Upper lobe of left lung (tissue), 6 donors: Measurements from ENCODE around the gene HILPDA. TPM values are rescaled to one million over a fixed set of nuclear protein-coding genes. Genes with fewer than 3 reads are reported as not detected.
A peak's percentile ranks its signal among the peaks of the same experiment; 100 is the strongest.

Experiments used
- ATAC-seq, 2 donors: fragments of 200-7000 bp; cut with Tn5 transposase; one replicate each; pipeline ENCODE4 v1.9.1; 2022; ENCODE audit warnings: mild to moderate bottlenecking in 2 of 2, moderate library complexity in 2 of 2; ENCODE audit not compliant: low FRiP score in 2 of 2
- DNase-seq, 2 donors: peaks; one replicate each; pipeline ENCODE4 v3.0.0-alpha.2; 2019 to 2020
- H3K27ac ChIP-seq, 4 donors: fragments of 200-600 bp; sonication (generic); one replicate each; pipeline ENCODE4 v1.5.1; 2016 to 2019
- H3K27me3 ChIP-seq, 4 donors: fragments of 200-600 bp; sonication (generic); one replicate each; pipeline ENCODE4 v1.5.1; 2017 to 2019
- H3K36me3 ChIP-seq, 4 donors: fragments of 200-600 bp; sonication (generic); one replicate each; pipeline ENCODE4 v1.5.1; 2016 to 2019
- H3K4me1 ChIP-seq, 4 donors: fragments of 200-600 bp; sonication (generic); one replicate each; pipeline ENCODE4 v1.5.1; 2018 to 2019
- H3K4me3 ChIP-seq, 4 donors: fragments of 200-600 bp; sonication (generic); one replicate each; pipeline ENCODE4 v1.5.1; 2017 to 2019; ENCODE audit warnings: mild to moderate bottlenecking in 2 of 4, moderate library complexity in 1 of 4
- H3K9me3 ChIP-seq, 4 donors: fragments of 200-600 bp; sonication (generic); one replicate each; pipeline ENCODE4 v1.5.1; 2018 to 2019
- EP300 ChIP-seq, 4 donors: sonication (generic); formaldehyde crosslinking; IDR thresholded peaks; one replicate each; pipeline ENCODE4 v1.5.1; 2017; ENCODE audit warnings: antibody characterized with exemption in 4 of 4, control low read depth in 2 of 4
- POLR2A ChIP-seq, 4 donors: fragments of 450-650 bp; IDR thresholded peaks; one replicate each; pipeline ENCODE4 v1.5.1; 2016 to 2017; ENCODE audit warnings: antibody characterized with exemption in 4 of 4, mild to moderate bottlenecking in 2 of 4
- POLR2AphosphoS5 ChIP-seq, 2 donors: sonication (generic); formaldehyde crosslinking; IDR thresholded peaks; one replicate each; pipeline ENCODE4 v1.5.1; 2017; ENCODE audit warnings: antibody characterized with exemption in 2 of 2
- WGBS, 2 donors: methylation state at CpG; one replicate each; pipeline ENCODE4 v1.1.5; 2017 to 2018; 5-methylcytosine and 5-hydroxymethylcytosine counted together
- total RNA-seq, 6 donors: library from RNA; depleted of rRNA in 4 of 6; stranded (reverse); fragments of >200 nt in 4 of 6; gene quantifications; one replicate each; pipeline versions ENCODE4 v1.1.0 to v1.2.1, GENCODE V29; 2016 to 2021
- TF ChIP-seq, protein P1 (sequence below), 6 experiments: fragments of 450-650 bp in 4 of 6; fragments of 200-600 bp in 2 of 6; sonication (generic) in 2 of 6; IDR thresholded peaks; one replicate each; pipeline ENCODE4 v1.5.1; 2016 to 2019; ENCODE audit warnings: antibody characterized with exemption in 6 of 6
- donor health status: DM: no; HTN: no; CAD: no; lungs with moderate emphysema.
- donor health status: DM: no; HTN: yes; CAD: no; lungs with severe emphysema.

Gene HILPDA
- total RNA-seq, 6 donors from 2014 or later: 2.6 to 14.9 (median 7.3) TPM

DNA sequence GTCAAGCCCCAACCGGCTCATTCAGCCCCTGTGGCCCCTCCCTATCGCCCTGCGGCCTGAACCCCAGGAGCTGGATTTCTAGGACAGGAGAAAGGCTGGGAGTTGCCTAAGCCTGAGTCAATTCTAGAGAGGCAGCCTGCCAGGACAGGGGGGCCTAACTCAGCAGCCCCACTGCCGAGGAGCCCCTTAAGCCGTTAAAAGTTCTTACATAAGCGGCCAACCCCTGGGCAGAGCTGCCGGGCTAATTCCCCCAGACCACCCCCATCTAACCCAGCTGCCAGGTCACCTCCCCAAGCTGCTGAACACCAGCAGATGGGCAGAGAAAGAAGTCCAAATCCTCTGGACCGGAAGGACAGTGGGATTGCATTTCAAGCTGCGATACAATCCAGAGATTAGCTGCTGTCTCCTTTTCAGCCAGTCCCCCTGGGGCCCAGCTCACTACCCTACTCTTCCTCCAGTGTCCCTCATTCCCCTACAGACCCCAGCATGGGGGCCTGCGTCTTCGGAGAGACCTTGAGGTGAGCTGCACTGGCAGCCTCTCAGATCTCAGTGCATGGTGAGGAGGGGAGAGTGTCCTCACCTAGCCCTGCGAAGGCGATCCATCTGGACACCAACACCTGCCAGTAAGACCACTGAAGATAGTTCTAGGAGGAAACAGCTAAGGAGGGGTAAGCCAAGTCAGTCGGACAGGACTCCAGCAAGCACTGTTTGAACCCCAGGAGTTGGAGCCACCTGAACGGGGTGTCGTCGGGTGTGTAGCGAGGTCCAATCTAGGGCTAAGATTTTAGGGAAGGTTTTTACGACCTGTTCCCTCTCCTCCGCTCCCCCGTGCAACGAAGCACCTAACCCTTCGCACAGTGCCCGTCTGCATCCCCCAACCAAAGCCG is 46.7 kb upstream of the HILPDA start:
- Histone ChIP-seq H3K27me3 (no peaks in the 10 kb centered on the region), H3K4me3 (peak overlapping the region; percentile 48 to 81 (median 74)), H3K9me3 (no peaks in the 10 kb centered on the region), H3K27ac (peak overlapping the region; percentile 91 to 98 (median 94)), H3K4me1 (peaks cover 44 to 62% (median 56%) of the 10 kb centered on the region in 4 donors), H3K36me3 (no peaks in the 10 kb centered on the region)
- peak in 1 of 2 donors; percentile 70 for DNase-seq
- no peak for ATAC-seq
- WGBS, 2 donors: 29 to 32% methylated on average over 13 to 25 of the region's 25 CpGs
- TF ChIP-seq EP300 (IDR thresholded peaks at IDR 0.05) (no peak), POLR2A (IDR thresholded peaks at IDR 0.05) (no peak), POLR2AphosphoS5 (IDR thresholded peaks at IDR 0.05) (no peak)
- TF ChIP-seq, protein P1, sequence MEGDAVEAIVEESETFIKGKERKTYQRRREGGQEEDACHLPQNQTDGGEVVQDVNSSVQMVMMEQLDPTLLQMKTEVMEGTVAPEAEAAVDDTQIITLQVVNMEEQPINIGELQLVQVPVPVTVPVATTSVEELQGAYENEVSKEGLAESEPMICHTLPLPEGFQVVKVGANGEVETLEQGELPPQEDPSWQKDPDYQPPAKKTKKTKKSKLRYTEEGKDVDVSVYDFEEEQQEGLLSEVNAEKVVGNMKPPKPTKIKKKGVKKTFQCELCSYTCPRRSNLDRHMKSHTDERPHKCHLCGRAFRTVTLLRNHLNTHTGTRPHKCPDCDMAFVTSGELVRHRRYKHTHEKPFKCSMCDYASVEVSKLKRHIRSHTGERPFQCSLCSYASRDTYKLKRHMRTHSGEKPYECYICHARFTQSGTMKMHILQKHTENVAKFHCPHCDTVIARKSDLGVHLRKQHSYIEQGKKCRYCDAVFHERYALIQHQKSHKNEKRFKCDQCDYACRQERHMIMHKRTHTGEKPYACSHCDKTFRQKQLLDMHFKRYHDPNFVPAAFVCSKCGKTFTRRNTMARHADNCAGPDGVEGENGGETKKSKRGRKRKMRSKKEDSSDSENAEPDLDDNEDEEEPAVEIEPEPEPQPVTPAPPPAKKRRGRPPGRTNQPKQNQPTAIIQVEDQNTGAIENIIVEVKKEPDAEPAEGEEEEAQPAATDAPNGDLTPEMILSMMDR (IDR thresholded peaks at IDR 0.05): peak in 1 of 6 experiments; percentile 4

DNA sequence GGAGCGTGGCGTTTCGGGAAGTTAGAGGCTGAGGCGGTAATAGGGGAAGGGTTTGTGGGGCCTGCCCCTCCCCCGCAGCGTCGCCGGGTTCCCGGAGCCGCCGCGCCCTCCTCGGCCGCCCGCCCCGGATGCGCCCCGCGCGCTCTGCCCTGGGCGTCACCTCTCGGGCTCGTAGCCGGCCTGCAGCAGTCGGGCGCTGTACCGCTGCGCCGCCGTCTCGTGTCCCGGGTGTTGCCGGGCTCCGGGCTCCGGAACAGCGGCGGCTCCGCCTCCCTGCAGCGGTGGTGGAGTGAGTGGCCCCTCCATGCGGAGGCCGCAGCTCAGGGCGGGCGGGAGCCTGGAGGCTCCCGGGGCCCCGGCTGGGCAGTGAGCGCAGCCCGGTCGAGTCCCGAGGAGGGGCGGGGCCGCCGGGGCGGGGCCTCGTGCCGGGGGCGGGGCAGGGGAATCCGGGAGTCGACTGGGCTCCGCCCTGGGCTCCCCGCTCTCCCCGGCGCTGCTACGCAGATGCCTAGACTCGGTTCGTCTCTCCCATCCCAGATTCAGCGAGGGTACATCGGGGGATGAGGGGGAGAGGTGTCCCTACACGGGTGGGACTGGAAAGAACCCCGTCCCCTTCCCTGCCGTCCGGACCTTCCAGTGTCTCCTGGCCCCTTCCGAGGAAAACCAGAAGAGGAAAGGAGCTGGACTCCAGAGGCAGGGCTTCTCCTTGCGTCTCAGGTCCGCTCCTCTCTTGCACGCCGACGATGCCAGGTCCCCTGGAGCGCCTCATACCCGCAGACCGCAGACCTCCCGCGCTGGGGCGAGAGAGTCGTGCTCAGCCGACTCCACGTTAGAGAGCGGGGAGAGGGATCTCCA is 45.9 kb upstream of the HILPDA start, which contains the start of gene IMPDH1:
IMPDH1 (minus strand) TSS at position 387 of the 855 bp plus-strand sequence; CDS start at position 306, 81 bp downstream.
- WGBS, 2 donors: 0% methylated on average over 7 to 30 of the region's 87 CpGs
- Histone ChIP-seq H3K9me3 (no peaks in the 10 kb centered on the region), H3K27me3 (no peaks in the 10 kb centered on the region), H3K27ac (peak within 1 kb of the TSS; percentile 91 to 98 (median 94)), H3K36me3 (no peaks in the 10 kb centered on the region), H3K4me1 (peaks cover 35 to 53% (median 47%) of the 10 kb centered on the region in 4 donors), H3K4me3 (peak within 1 kb of the TSS; percentile 48 to 81 (median 74))
- TF ChIP-seq POLR2AphosphoS5 (IDR thresholded peaks at IDR 0.05): peak; percentile 68 to 73
- peak in 1 of 4 donors; percentile 33 for TF ChIP-seq EP300 (IDR thresholded peaks at IDR 0.05)
- TF ChIP-seq, protein P1 (IDR thresholded peaks at IDR 0.05): peak in 2 of 6 experiments; percentile 4 to 12
- TF ChIP-seq POLR2A (IDR thresholded peaks at IDR 0.05): peak in 3 of 4 donors; percentile 12 to 89 (median 60)
- ATAC-seq (peak; percentile 94 to 97), DNase-seq (peak; percentile 94 to 100)

DNA sequence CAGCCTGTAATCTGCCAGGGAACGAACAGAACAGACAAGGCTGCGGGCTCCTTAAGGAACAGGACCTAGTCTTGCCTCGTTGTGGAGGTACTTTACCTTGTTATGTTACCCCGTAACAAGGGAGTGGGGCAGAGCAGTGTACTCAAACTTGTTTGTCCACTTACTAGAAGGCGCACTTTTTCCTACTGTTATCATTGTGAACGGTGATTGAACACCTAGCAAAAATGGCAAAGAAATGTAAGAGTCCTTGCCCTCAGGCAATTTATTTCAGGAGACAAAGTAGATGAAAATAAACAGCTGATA is 45.3 kb upstream of the HILPDA start:
- Histone ChIP-seq H3K36me3 (no peaks in the 10 kb centered on the region), H3K4me1 (peaks cover 31 to 47% (median 42%) of the 10 kb centered on the region in 4 donors), H3K27ac (peak overlapping the region; percentile 91 to 98 (median 94)), H3K4me3 (peak overlapping the region; percentile 48 to 81 (median 74)), H3K27me3 (no peaks in the 10 kb centered on the region), H3K9me3 (no peaks in the 10 kb centered on the region)
- DNase-seq: no peak
- WGBS, 2 donors: 1 to 2% methylated on average over 6 of the region's 6 CpGs
- ATAC-seq: peak in 1 of 2 donors; percentile 83
- TF ChIP-seq POLR2A (IDR thresholded peaks at IDR 0.05) (peak in 1 of 4 donors; percentile 8), EP300 (IDR thresholded peaks at IDR 0.05) (no peak)

- TF ChIP-seq, protein P1 (IDR thresholded peaks at IDR 0.05): no peak
- TF ChIP-seq POLR2A (IDR thresholded peaks at IDR 0.05) (no peak), EP300 (IDR thresholded peaks at IDR 0.05) (no peak), POLR2AphosphoS5 (IDR thresholded peaks at IDR 0.05) (no peak)
- no peaks in the 10 kb centered on the region for H3K36me3 ChIP-seq
- no peak overlapping the region for H3K27ac ChIP-seq
- 82 to 87% methylated on average over 4 of the region's 4 CpGs for WGBS, 2 donors
- H3K27me3 ChIP-seq: no peaks in the 10 kb centered on the region
- H3K4me1 ChIP-seq: peaks cover 4 to 10% (median 9%) of the 10 kb centered on the region in 4 donors
- DNase-seq (no peak), ATAC-seq (no peak)
- H3K4me3 ChIP-seq: no peak overlapping the region
- no peaks in the 10 kb centered on the region for H3K9me3 ChIP-seq
These were observed 40.4 kb upstream of the HILPDA start for GRCh38 chr7:128415217-128415785.
